ENCODE data around the gene DXO.
"Not testable (repeated sequence)": the region's sequence is repeated elsewhere in the genome, so short reads cannot be mapped to it uniquely, and the experiment has no call there.

Gene DXO

DNA sequence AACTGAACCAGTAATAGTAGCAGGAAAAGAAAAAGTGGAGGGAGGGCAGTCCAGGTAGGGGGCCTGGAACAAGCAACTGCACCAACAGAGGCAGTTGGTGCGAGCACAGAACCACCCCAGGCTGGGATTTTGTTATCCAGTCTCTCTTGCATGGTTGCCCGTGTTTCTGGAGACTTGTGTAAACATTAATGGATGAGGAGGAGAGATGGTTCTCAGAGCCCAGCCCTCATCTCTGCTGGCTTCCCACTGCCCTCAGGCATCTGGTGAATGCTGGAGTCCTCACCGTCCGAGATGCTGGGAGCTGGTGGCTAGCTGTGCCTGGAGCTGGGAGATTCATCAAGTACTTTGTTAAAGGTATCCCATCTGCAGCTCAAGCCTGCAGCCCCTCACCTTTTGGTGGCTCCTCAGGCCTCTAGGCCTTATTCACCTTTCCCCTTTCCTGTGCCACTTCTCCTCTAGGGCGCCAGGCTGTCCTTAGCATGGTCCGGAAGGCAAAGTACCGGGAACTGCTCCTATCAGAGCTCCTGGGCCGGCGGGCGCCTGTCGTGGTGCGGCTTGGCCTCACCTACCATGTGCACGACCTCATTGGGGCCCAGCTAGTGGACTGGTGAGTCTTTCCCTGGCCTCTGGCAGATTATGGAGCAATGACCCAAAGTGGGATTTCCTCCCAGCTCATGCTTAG is 8.4 kb upstream of the DXO start:
- H4K8ac ChIP-seq (ENCODE audit: low read length); H4K91ac ChIP-seq (ENCODE audit: low read length); H2AFZ ChIP-seq (ENCODE audit: low read depth, low read length); H2AK5ac ChIP-seq (ENCODE audit: low read length, severe bottlenecking); H3K23ac ChIP-seq (ENCODE audit: low read length in 2 of 2); H3K27ac ChIP-seq (ENCODE audit: low read length, poor library complexity, severe bottlenecking); H3K18ac ChIP-seq (ENCODE audit: low read depth in 1 of 2, low read length in 2 of 2); DNase-seq; H3K9me3 ChIP-seq (ENCODE audit: control insufficient read depth, low read length); H3K4ac ChIP-seq (ENCODE audit: low read depth in 1 of 2, low read length in 2 of 2); H3K14ac ChIP-seq (ENCODE audit: low read length in 2 of 2); H2BK15ac ChIP-seq (ENCODE audit: low read depth, poor library complexity, severe bottlenecking); H2BK120ac ChIP-seq (ENCODE audit: low read depth, low read length); H2BK12ac ChIP-seq (ENCODE audit: low read length in 2 of 2); H3K4me3 ChIP-seq (ENCODE audit: insufficient read depth in 1 of 2, low read depth in 1 of 2, low read length in 2 of 2); H3K27me3 ChIP-seq (ENCODE audit: control insufficient read depth in 1 of 2, insufficient read depth in 1 of 2, low read length in 2 of 2); H2BK5ac ChIP-seq (ENCODE audit: low read depth, low read length, poor library complexity, severe bottlenecking); H3K4me2 ChIP-seq (ENCODE audit: low read length, poor library complexity, severe bottlenecking); H3K9ac ChIP-seq (ENCODE audit: low read length); H3K4me1 ChIP-seq (ENCODE audit: control insufficient read depth, insufficient read depth, low read depth, low read length); H3K79me1 ChIP-seq (replicated peaks; ENCODE audit: low read length, poor library complexity, severe bottlenecking): not testable (repeated sequence)
- peaks cover 15 to 19% of the 10 kb centered on the region in 2 experiments for H3K36me3 ChIP-seq (ENCODE audit: control insufficient read depth in 1 of 2, insufficient read depth in 2 of 2, low read depth in 1 of 2, low read length in 2 of 2)
- WGBS = 83% methylated on average over 4 of the region's 13 CpGs

DNA sequence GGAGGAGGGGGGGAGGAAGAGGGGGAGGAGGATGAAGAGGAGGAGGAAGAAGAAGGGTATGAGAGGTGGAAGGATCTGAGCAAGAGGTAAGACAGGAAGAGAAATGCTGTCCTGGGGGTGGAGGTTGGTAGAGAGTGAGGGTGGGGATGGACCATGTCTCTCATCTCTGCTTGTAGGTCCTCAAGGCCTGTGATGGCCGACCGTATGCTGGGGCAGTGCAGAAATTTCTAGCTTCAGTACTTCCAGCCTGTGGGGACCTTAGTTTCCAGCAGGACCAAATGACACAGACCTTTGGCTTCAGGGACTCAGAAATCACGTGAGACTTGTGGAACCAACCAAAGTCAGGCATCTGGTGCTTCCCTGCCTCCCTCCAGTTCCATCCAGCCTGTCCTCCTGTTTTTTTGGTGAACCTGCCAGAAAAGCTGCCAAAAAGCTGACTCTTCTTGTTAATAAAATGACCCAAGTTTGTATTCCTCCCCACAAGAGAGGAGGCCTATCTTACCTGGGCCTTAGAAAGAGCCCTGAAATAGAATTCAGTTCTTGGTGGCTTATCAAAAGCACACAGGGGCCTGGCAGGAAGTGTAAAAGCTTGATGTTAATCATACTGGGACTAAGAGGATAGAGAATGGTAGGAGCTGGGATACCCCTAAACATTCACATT is 7.4 kb upstream of the DXO start:
- no peak overlapping the region for H2AFZ ChIP-seq (ENCODE audit: low read depth, low read length)
- H2BK15ac ChIP-seq (ENCODE audit: low read depth, poor library complexity, severe bottlenecking) = no peak overlapping the region

DNA sequence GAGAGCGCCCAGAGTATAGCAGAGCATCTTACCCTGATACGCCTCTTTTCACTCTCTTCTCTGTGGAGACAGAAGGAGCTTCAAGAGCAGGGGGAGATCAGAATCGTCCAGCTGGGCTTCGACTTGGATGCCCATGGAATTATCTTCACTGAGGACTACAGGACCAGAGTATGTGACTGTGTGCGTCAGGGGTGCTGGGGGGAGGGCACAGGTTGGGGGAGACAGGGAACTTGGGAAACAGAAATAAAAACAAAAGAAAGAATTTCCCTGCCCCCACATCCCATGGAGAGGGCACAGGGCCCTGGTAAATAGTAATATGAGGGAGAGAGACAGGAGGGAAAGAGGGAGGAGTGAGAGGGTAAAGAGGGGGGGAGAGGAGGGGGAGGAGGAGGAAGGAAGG is 6.9 kb upstream of the DXO start:
- Histone ChIP-seq H3K27ac (ENCODE audit: low read length, poor library complexity, severe bottlenecking) (no peak overlapping the region), H3K4me2 (ENCODE audit: low read length, poor library complexity, severe bottlenecking) (no peak overlapping the region), H3K9me3 (ENCODE audit: control insufficient read depth, low read length) (no peaks in the 10 kb centered on the region), H3K36me3 (ENCODE audit: control insufficient read depth in 1 of 2, insufficient read depth in 2 of 2, low read depth in 1 of 2, low read length in 2 of 2) (peaks cover 19 to 22% of the 10 kb centered on the region in 2 experiments), H3K18ac (ENCODE audit: low read depth in 1 of 2, low read length in 2 of 2) (no peak overlapping the region), H3K23ac (ENCODE audit: low read length in 2 of 2) (no peak overlapping the region), H2BK12ac (ENCODE audit: low read length in 2 of 2) (no peak overlapping the region), H4K91ac (ENCODE audit: low read length) (no peak overlapping the region), H2AFZ (ENCODE audit: low read depth, low read length) (no peak overlapping the region), H4K8ac (ENCODE audit: low read length) (no peak overlapping the region), H3K27me3 (ENCODE audit: control insufficient read depth in 1 of 2, insufficient read depth in 1 of 2, low read length in 2 of 2) (no peaks in the 10 kb centered on the region), H3K9ac (ENCODE audit: low read length) (no peak overlapping the region), H2AK5ac (ENCODE audit: low read length, severe bottlenecking) (no peak overlapping the region), H3K4ac (ENCODE audit: low read depth in 1 of 2, low read length in 2 of 2) (no peak overlapping the region), H3K14ac (ENCODE audit: low read length in 2 of 2) (no peak overlapping the region), H2BK15ac (ENCODE audit: low read depth, poor library complexity, severe bottlenecking) (no peak overlapping the region), H2BK5ac (ENCODE audit: low read depth, low read length, poor library complexity, severe bottlenecking) (no peak overlapping the region), H3K79me1 (replicated peaks; ENCODE audit: low read length, poor library complexity, severe bottlenecking) (peaks cover 6% of the 10 kb centered on the region), H3K4me1 (ENCODE audit: control insufficient read depth, insufficient read depth, low read depth, low read length) (no peaks in the 10 kb centered on the region), H2BK120ac (ENCODE audit: low read depth, low read length) (no peak overlapping the region), H3K4me3 (ENCODE audit: insufficient read depth in 1 of 2, low read depth in 1 of 2, low read length in 2 of 2) (no peak overlapping the region)
- no peak for DNase-seq
- WGBS = 100% methylated on average over 4 of the region's 5 CpGs

More for the DNA sequence above, 7.4 kb upstream of the DXO start:
- H3K23ac ChIP-seq (ENCODE audit: low read length in 2 of 2) = no peak overlapping the region
- H3K14ac ChIP-seq (ENCODE audit: low read length in 2 of 2) = no peak overlapping the region
- H3K79me1 ChIP-seq (replicated peaks; ENCODE audit: low read length, poor library complexity, severe bottlenecking) = peaks cover 4% of the 10 kb centered on the region
- peak overlapping the region; percentile 3 for H3K9ac ChIP-seq (ENCODE audit: low read length)
- H3K4ac ChIP-seq (ENCODE audit: low read depth in 1 of 2, low read length in 2 of 2) = no peak overlapping the region
- peaks cover 19% of the 10 kb centered on the region in 2 experiments for H3K36me3 ChIP-seq (ENCODE audit: control insufficient read depth in 1 of 2, insufficient read depth in 2 of 2, low read depth in 1 of 2, low read length in 2 of 2)
- no peak overlapping the region for H3K27ac ChIP-seq (ENCODE audit: low read length, poor library complexity, severe bottlenecking)
- no peak overlapping the region for H3K4me2 ChIP-seq (ENCODE audit: low read length, poor library complexity, severe bottlenecking)
- H2BK120ac ChIP-seq (ENCODE audit: low read depth, low read length) = no peak overlapping the region
- no peak overlapping the region for H4K8ac ChIP-seq (ENCODE audit: low read length)
- WGBS = 96% methylated on average over 3 of the region's 3 CpGs
- H2AK5ac ChIP-seq (ENCODE audit: low read length, severe bottlenecking) = no peak overlapping the region
- no peaks in the 10 kb centered on the region for H3K4me1 ChIP-seq (ENCODE audit: control insufficient read depth, insufficient read depth, low read depth, low read length)
- no peak overlapping the region for H2BK12ac ChIP-seq (ENCODE audit: low read length in 2 of 2)
- H3K18ac ChIP-seq (ENCODE audit: low read depth in 1 of 2, low read length in 2 of 2) = no peak overlapping the region
- no peaks in the 10 kb centered on the region for H3K9me3 ChIP-seq (ENCODE audit: control insufficient read depth, low read length)
- no peaks in the 10 kb centered on the region for H3K27me3 ChIP-seq (ENCODE audit: control insufficient read depth in 1 of 2, insufficient read depth in 1 of 2, low read length in 2 of 2)
- no peak for DNase-seq
- no peak overlapping the region for H3K4me3 ChIP-seq (ENCODE audit: insufficient read depth in 1 of 2, low read depth in 1 of 2, low read length in 2 of 2)
- H2BK5ac ChIP-seq (ENCODE audit: low read depth, low read length, poor library complexity, severe bottlenecking) = no peak overlapping the region
- no peak overlapping the region for H4K91ac ChIP-seq (ENCODE audit: low read length)

DNA sequence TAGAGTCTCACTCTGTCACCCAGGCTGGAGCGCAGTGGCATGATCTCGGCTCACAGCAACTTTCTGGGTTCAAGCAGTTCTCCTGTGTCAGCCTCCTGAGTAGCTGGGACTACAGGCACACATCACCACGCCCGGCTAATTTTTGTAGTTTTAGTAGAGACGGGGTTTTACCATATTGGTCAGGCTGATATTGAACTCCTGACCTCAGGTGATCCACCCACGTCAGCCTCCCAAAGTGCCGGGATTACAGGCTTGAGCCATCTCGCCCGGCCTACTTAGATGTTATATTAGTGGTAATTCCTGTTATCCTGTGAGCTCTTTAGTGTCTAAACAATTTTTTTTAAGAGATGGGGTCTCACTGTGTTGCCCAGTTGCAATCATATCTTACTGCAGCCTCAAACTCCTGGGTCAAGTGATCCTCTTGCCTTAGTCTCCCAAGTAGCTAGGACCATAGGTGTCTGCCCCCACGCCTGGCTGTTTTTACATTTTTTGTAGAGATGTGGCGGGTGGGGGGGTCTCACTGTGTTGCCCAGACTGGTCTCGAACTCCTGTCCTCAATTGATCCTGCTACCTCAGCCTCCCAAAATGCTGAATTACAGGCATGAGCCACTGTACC is 6.0 kb upstream of the DXO start:
- H3K14ac ChIP-seq (ENCODE audit: low read length in 2 of 2) = no peak overlapping the region

More for the DNA sequence above, 6.0 kb upstream of the DXO start:
- H2BK5ac ChIP-seq (ENCODE audit: low read depth, low read length, poor library complexity, severe bottlenecking) = no peak overlapping the region
- no peak overlapping the region for H3K4ac ChIP-seq (ENCODE audit: low read depth in 1 of 2, low read length in 2 of 2)
- no peak overlapping the region for H2BK120ac ChIP-seq (ENCODE audit: low read depth, low read length)
- H2BK12ac ChIP-seq (ENCODE audit: low read length in 2 of 2) = no peak overlapping the region
- no peak overlapping the region for H2BK15ac ChIP-seq (ENCODE audit: low read depth, poor library complexity, severe bottlenecking)
- H3K27ac ChIP-seq (ENCODE audit: low read length, poor library complexity, severe bottlenecking) = no peak overlapping the region
- H4K91ac ChIP-seq (ENCODE audit: low read length) = no peak overlapping the region
- H3K27me3 ChIP-seq (ENCODE audit: control insufficient read depth in 1 of 2, insufficient read depth in 1 of 2, low read length in 2 of 2) = no peaks in the 10 kb centered on the region
- H3K23ac ChIP-seq (ENCODE audit: low read length in 2 of 2) = no peak overlapping the region
- 98% methylated on average over 12 of the region's 12 CpGs for WGBS
- no peak overlapping the region for H4K8ac ChIP-seq (ENCODE audit: low read length)
- peaks cover 2% of the 10 kb centered on the region for H3K4me1 ChIP-seq (ENCODE audit: control insufficient read depth, insufficient read depth, low read depth, low read length)
- no peak overlapping the region for H3K18ac ChIP-seq (ENCODE audit: low read depth in 1 of 2, low read length in 2 of 2)
- no peak overlapping the region for H2AFZ ChIP-seq (ENCODE audit: low read depth, low read length)
- H3K79me1 ChIP-seq (replicated peaks; ENCODE audit: low read length, poor library complexity, severe bottlenecking) = peaks cover 11% of the 10 kb centered on the region
- peaks cover 19 to 26% of the 10 kb centered on the region in 2 experiments for H3K36me3 ChIP-seq (ENCODE audit: control insufficient read depth in 1 of 2, insufficient read depth in 2 of 2, low read depth in 1 of 2, low read length in 2 of 2)
- H3K9ac ChIP-seq (ENCODE audit: low read length) = no peak overlapping the region
- no peak overlapping the region for H3K4me3 ChIP-seq (ENCODE audit: insufficient read depth in 1 of 2, low read depth in 1 of 2, low read length in 2 of 2)
- H3K9me3 ChIP-seq (ENCODE audit: control insufficient read depth, low read length) = no peaks in the 10 kb centered on the region
- no peak overlapping the region for H3K4me2 ChIP-seq (ENCODE audit: low read length, poor library complexity, severe bottlenecking)
- H2AK5ac ChIP-seq (ENCODE audit: low read length, severe bottlenecking) = no peak overlapping the region
- DNase-seq = no peak

All from mesenchymal stem cell (in vitro differentiated cells and primary cell).